HepG2 (cell line): ENCODE measurements around the gene HS3ST4.

Experiments
- AGO1 ChIP-seq: fragments of 200-400 bp; formaldehyde crosslinking; IDR thresholded peaks from 2 replicates; pipeline ENCODE4 v1.6.1; 2017; ENCODE audit warnings: mild to moderate bottlenecking, low read depth, low read length, moderate library complexity; ENCODE audit not compliant: poor library complexity, severe bottlenecking
- ATF4 ChIP-seq, 2 experiments: fragments of 450-650 bp in 1 of 2; sonication (generic) in 1 of 2; formaldehyde crosslinking; IDR thresholded peaks; 2 replicates each; pipeline versions ENCODE4 v1.5.0 to v1.8.0; 2020 to 2022; ENCODE audit warnings: mild to moderate bottlenecking in 1 of 2, missing genetic modification reagents in 1 of 2
- CEBPB ChIP-seq: IDR thresholded peaks from 2 replicates; pipeline ENCODE4 v1.6.1; 2011; ENCODE audit warnings: low read depth, low read length, improper control_type of control experiment, borderline replicate concordance
- CTCF ChIP-seq: sonication (generic); formaldehyde crosslinking; IDR thresholded peaks from 2 replicates; pipeline ENCODE4 v1.5.0; 2020; ENCODE audit warnings: mild to moderate bottlenecking, missing genetic modification reagents, moderate library complexity
- GATAD2A ChIP-seq: IDR thresholded peaks from 2 replicates; pipeline ENCODE4 v1.6.1; 2016
- NR2C2 ChIP-seq: sonication (generic); formaldehyde crosslinking; IDR thresholded peaks from 2 replicates; pipeline ENCODE4 v1.4.0; 2020; ENCODE audit warnings: missing genetic modification reagents, mild to moderate bottlenecking, moderate library complexity, borderline replicate concordance
- PAXIP1 ChIP-seq: sonication (generic); formaldehyde crosslinking; conservative IDR thresholded peaks from 2 replicates; pipeline ENCODE4 v1.4.0; 2020; ENCODE audit warnings: mild to moderate bottlenecking, missing genetic modification reagents, moderate library complexity
- POLR2AphosphoS5 ChIP-seq: IDR thresholded peaks from 2 replicates; pipeline ENCODE4 v1.6.1; 2012; ENCODE audit warnings: low read depth, low read length
- PRDM10 ChIP-seq: sonication (generic); formaldehyde crosslinking; IDR thresholded peaks from 2 replicates; pipeline ENCODE4 v1.4.0; 2020; ENCODE audit warnings: low read depth, missing genetic modification reagents
- THRA ChIP-seq: sonication (generic); formaldehyde crosslinking; IDR thresholded peaks from 2 replicates; pipeline ENCODE4 v1.4.0; 2020; ENCODE audit warnings: missing genetic modification reagents, borderline replicate concordance
- ZNF251 ChIP-seq: sonication (generic); formaldehyde crosslinking; IDR thresholded peaks from 2 replicates; pipeline ENCODE4 v1.9.0; 2021; ENCODE audit warnings: mild to moderate bottlenecking, missing genetic modification reagents
- ZNF720 ChIP-seq: sonication (generic); formaldehyde crosslinking; IDR thresholded peaks from 2 replicates; pipeline ENCODE4 v1.4.0; 2020; ENCODE audit warnings: missing genetic modification reagents

- TF ChIP-seq PRDM10 (CRISPR knock-in tag): no peak
- no peak for TF ChIP-seq POLR2AphosphoS5
- no peak for TF ChIP-seq GATAD2A (CRISPR knock-in tag)
- no peak for TF ChIP-seq ZNF720 (CRISPR knock-in tag)
- no peak for TF ChIP-seq PAXIP1 (CRISPR knock-in tag)
- no peak for TF ChIP-seq NR2C2 (CRISPR knock-in tag)
- TF ChIP-seq ZNF251 (CRISPR knock-in tag): no peak
- TF ChIP-seq CEBPB: no peak
- no peak for TF ChIP-seq CTCF (CRISPR knock-in tag)
- TF ChIP-seq THRA: no peak
- TF ChIP-seq AGO1: no peak
- TF ChIP-seq ATF4 (CRISPR knock-in tag; IDR thresholded peaks at IDR 0.05): no peak
Observed at GRCh38 chr16:25656639-25657038, 35.1 kb upstream of the HS3ST4 start.
